Effector memory CD8-positive, alpha-beta T cell (primary cell): ENCODE measurements around the gene COX7A2L.
"Not testable (repeated sequence)": the region's sequence is repeated elsewhere in the genome, so short reads cannot be mapped to it uniquely, and the experiment has no call there.

Experiments
- ATAC-seq: fragments of 150-1000 bp; cut with Tn5 transposase; replicated peaks from 2 replicates; pipeline ENCODE4 v1.10.0; 2021; ENCODE audit warnings: mild to moderate bottlenecking, moderate library complexity
- DNase-seq, 3 experiments: peaks; one replicate each; pipeline ENCODE4 v3.0.0; 2021
- H3K27ac Mint-ChIP-seq, 2 donors: one replicate each; pipeline ENCODE4 v1.8.0; 2022; ENCODE audit warnings: mild to moderate bottlenecking in 2 of 2, mixed read lengths in 2 of 2, moderate library complexity in 2 of 2
- H3K27me3 Mint-ChIP-seq, 2 donors: one replicate each; pipeline ENCODE4 v1.8.0; 2022; ENCODE audit warnings: mixed read lengths in 2 of 2
- H3K36me3 Mint-ChIP-seq: one replicate; pipeline ENCODE4 v1.8.0; 2022; ENCODE audit warnings: mild to moderate bottlenecking, moderate library complexity, mixed read lengths; ENCODE audit not compliant: insufficient read depth
- H3K4me1 Mint-ChIP-seq, 2 donors: one replicate each; pipeline ENCODE4 v1.8.0; 2022; ENCODE audit warnings: low read depth in 2 of 2, mixed read lengths in 2 of 2
- H3K4me3 Mint-ChIP-seq, 2 donors: one replicate each; pipeline ENCODE4 v1.8.0; 2022; ENCODE audit warnings: mild to moderate bottlenecking in 2 of 2, mixed read lengths in 2 of 2, moderate library complexity in 2 of 2
- H3K9me3 Mint-ChIP-seq, 2 donors: one replicate each; pipeline ENCODE4 v1.8.0; 2022; ENCODE audit warnings: mixed read lengths in 2 of 2

The COX7A2L gene

DNA sequence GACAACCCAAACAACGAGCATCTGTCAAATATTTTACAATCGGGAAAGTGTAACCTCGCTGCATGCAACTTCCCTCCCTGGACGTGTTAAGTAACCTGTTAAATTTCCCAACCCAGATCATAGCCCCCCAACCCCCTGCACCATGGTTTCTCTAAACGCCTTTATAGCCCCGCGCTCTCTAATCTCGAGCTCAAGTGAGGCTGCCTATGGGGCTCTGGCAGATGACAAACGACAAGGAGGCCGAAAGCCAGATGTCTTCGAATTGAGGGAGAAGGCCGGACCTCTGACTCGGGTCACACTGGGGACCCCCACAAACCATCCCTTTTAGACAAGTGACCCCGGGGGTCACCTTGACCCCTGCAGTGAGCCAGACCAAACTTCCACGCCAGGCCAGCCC is 526 bp downstream of the COX7A2L start:
- peaks cover 0 to 12% of the 10 kb centered on the region in 2 donors for H3K27me3 Mint-ChIP-seq
- peak overlapping the region; percentile 81 to 89 for H3K4me3 Mint-ChIP-seq
- ATAC-seq (no peak), DNase-seq (no peak)
- peaks cover 40 to 54% of the 10 kb centered on the region in 2 donors for H3K4me1 Mint-ChIP-seq
- H3K9me3 Mint-ChIP-seq = no peaks in the 10 kb centered on the region
- H3K27ac Mint-ChIP-seq = peak overlapping the region; percentile 91 to 98
- H3K36me3 Mint-ChIP-seq = peaks cover 16% of the 10 kb centered on the region

DNA sequence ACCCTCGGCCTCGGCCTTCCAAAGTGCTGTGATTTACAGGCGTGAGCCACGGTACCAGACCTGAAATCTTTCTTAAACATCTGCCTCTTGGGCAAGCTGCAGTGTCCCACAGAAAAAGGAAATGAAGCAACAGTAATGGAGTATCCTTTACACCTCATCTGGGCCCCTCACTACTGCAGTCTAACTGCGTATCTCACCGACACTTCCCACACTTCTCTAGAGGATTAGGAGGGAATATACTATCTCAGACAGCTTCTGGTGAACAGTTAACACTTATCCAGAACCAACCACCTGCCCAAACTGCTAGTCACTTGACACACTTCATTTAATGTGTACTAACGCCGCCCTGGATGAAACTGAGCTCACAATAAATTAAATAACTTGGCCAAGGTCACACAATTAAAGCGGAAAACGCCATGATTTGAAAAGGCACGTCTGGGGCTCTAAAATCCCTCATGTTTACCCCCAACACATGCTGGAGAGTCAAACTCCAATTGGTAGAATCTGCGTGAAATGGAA is 993 bp downstream of the COX7A2L start:
- DNase-seq (peak in 2 of 3 experiments; percentile 7 to 19), ATAC-seq (no peak)
- peak overlapping the region; percentile 91 to 98 for H3K27ac Mint-ChIP-seq
- peaks cover 40 to 57% of the 10 kb centered on the region in 2 donors for H3K4me1 Mint-ChIP-seq
- peak overlapping the region; percentile 81 to 89 for H3K4me3 Mint-ChIP-seq
- no peaks in the 10 kb centered on the region for H3K9me3 Mint-ChIP-seq
- H3K27me3 Mint-ChIP-seq = peaks cover 0 to 9% of the 10 kb centered on the region in 2 donors
- peaks cover 16% of the 10 kb centered on the region for H3K36me3 Mint-ChIP-seq

- H3K27ac Mint-ChIP-seq = peak overlapping the region; percentile 91 to 98
- H3K36me3 Mint-ChIP-seq = peaks cover 16% of the 10 kb centered on the region
Observed at GRCh38 chr2:42359304-42359964, 1.6 kb downstream of the COX7A2L start.

DNA sequence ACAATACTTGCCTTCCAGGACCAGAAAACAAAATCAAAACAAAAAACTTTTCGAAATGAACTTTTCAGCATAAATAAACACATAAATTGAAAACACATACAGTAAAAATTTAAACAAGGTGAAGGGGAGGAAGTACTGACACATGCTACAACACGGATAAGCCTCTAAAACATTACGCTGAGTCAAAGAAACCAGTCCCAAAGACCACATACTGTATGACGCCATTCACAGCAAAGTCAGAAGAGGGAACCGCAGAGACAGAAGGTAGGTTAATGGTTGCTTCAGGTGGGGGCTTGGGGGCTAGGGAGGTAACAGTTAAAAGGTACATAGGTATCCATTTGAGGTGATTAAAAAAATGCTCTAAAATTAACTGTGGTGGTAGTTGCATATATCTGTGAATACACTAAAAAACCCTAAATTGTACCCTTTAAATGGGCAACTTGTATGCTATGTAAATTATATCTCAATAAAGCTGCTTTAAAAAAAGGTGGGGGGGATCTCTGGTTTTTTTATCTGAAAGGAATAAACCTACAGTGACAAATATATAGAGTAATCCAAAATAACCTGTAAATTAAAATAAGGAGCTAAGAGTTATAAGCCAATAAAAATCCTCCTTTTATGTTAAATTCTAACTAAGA is 7.1 kb downstream of the COX7A2L start:
- peaks cover 39 to 65% of the 10 kb centered on the region in 2 donors for H3K4me1 Mint-ChIP-seq
- H3K27ac Mint-ChIP-seq = peak overlapping the region; percentile 38 to 68
- ATAC-seq (peak; percentile 90), DNase-seq (no peak)
- H3K36me3 Mint-ChIP-seq = peaks cover 36% of the 10 kb centered on the region
- no peak overlapping the region for H3K4me3 Mint-ChIP-seq
- H3K27me3 Mint-ChIP-seq = no peaks in the 10 kb centered on the region
- H3K9me3 Mint-ChIP-seq = no peaks in the 10 kb centered on the region

More at GRCh38 chr2:42359304-42359964, 1.6 kb downstream of the COX7A2L start:
- ATAC-seq = no peak
- peaks cover 0 to 3% of the 10 kb centered on the region in 2 donors for H3K27me3 Mint-ChIP-seq
- peak overlapping the region; percentile 81 to 89 for H3K4me3 Mint-ChIP-seq
- H3K4me1 Mint-ChIP-seq = peaks cover 46 to 63% of the 10 kb centered on the region in 2 donors
- H3K9me3 Mint-ChIP-seq = no peaks in the 10 kb centered on the region
- DNase-seq = no peak

- no peaks in the 10 kb centered on the region for H3K9me3 Mint-ChIP-seq
- peak overlapping the region in 1 of 2 donors; percentile 35 for H3K27ac Mint-ChIP-seq
- no peak overlapping the region for H3K4me3 Mint-ChIP-seq
- no peaks in the 10 kb centered on the region for H3K27me3 Mint-ChIP-seq
- ATAC-seq (no peak), DNase-seq (no peak)
- peaks cover 24 to 47% of the 10 kb centered on the region in 2 donors for H3K4me1 Mint-ChIP-seq
- peaks cover 44% of the 10 kb centered on the region for H3K36me3 Mint-ChIP-seq
Observed at GRCh38 chr2:42351864-42352263, 9.2 kb downstream of the COX7A2L start.

GRCh38 chr2:42350434-42351063 is 10.5 kb downstream of the COX7A2L start:
- no peak overlapping the region for H3K27ac Mint-ChIP-seq
- H3K9me3 Mint-ChIP-seq = no peaks in the 10 kb centered on the region

GRCh38 chr2:42348113-42348805 is 12.8 kb downstream of the COX7A2L start:
- H3K4me3 Mint-ChIP-seq = no peak overlapping the region
- no peak overlapping the region for H3K27ac Mint-ChIP-seq
- peaks cover 8 to 27% of the 10 kb centered on the region in 2 donors for H3K4me1 Mint-ChIP-seq
- DNase-seq (no peak), ATAC-seq (no peak)
- H3K27me3 Mint-ChIP-seq = no peaks in the 10 kb centered on the region
- H3K36me3 Mint-ChIP-seq = peaks cover 71% of the 10 kb centered on the region
- H3K9me3 Mint-ChIP-seq = no peaks in the 10 kb centered on the region

More at GRCh38 chr2:42350434-42351063, 10.5 kb downstream of the COX7A2L start:
- H3K4me1 Mint-ChIP-seq = peaks cover 18 to 38% of the 10 kb centered on the region in 2 donors
- ATAC-seq (no peak), DNase-seq (no peak)
- peaks cover 51% of the 10 kb centered on the region for H3K36me3 Mint-ChIP-seq
- no peak overlapping the region for H3K4me3 Mint-ChIP-seq
- H3K27me3 Mint-ChIP-seq = no peaks in the 10 kb centered on the region

- H3K4me1 Mint-ChIP-seq = peaks cover 8 to 25% of the 10 kb centered on the region in 2 donors
- DNase-seq, ATAC-seq, H3K27me3 Mint-ChIP-seq, H3K4me3 Mint-ChIP-seq, H3K9me3 Mint-ChIP-seq: not testable (repeated sequence)
- H3K27ac Mint-ChIP-seq = peak overlapping the region in 1 of 2 donors; percentile 32
- peaks cover 74% of the 10 kb centered on the region for H3K36me3 Mint-ChIP-seq
Observed at GRCh38 chr2:42347518-42347917, 13.5 kb downstream of the COX7A2L start.

GRCh38 chr2:42346856-42347255 is 14.2 kb downstream of the COX7A2L start:
- H3K4me3 Mint-ChIP-seq, ATAC-seq, H3K9me3 Mint-ChIP-seq, H3K27me3 Mint-ChIP-seq, DNase-seq: not testable (repeated sequence)
- H3K4me1 Mint-ChIP-seq = peaks cover 14 to 23% of the 10 kb centered on the region in 2 donors
- H3K36me3 Mint-ChIP-seq = peaks cover 68% of the 10 kb centered on the region
- peak overlapping the region in 1 of 2 donors; percentile 32 for H3K27ac Mint-ChIP-seq

GRCh38 chr2:42345986-42346385 is 15.0 kb downstream of the COX7A2L start:
- ATAC-seq (no peak), DNase-seq (no peak)
- Mint-ChIP-seq H3K27ac (peak overlapping the region in 1 of 2 donors; percentile 44), H3K4me1 (peaks cover 19 to 30% of the 10 kb centered on the region in 2 donors), H3K4me3 (no peak overlapping the region), H3K27me3 (no peaks in the 10 kb centered on the region), H3K9me3 (no peaks in the 10 kb centered on the region), H3K36me3 (peaks cover 66% of the 10 kb centered on the region)

GRCh38 chr2:42342795-42343241 is 18.2 kb downstream of the COX7A2L start:
- H3K27me3 Mint-ChIP-seq = no peaks in the 10 kb centered on the region
- peaks cover 58% of the 10 kb centered on the region for H3K36me3 Mint-ChIP-seq
- H3K9me3 Mint-ChIP-seq = no peaks in the 10 kb centered on the region
- H3K4me3 Mint-ChIP-seq = no peak overlapping the region
- ATAC-seq (no peak), DNase-seq (no peak)
- peak overlapping the region; percentile 66 to 95 for H3K27ac Mint-ChIP-seq
- peaks cover 30 to 31% of the 10 kb centered on the region in 2 donors for H3K4me1 Mint-ChIP-seq

GRCh38 chr2:42342061-42342794 is 18.8 kb downstream of the COX7A2L start:
- Mint-ChIP-seq H3K4me1 (peaks cover 30 to 31% of the 10 kb centered on the region in 2 donors), H3K4me3 (peak overlapping the region in 1 of 2 donors; percentile 36), H3K36me3 (peaks cover 62% of the 10 kb centered on the region), H3K27ac (peak overlapping the region; percentile 66 to 95), H3K27me3 (no peaks in the 10 kb centered on the region), H3K9me3 (no peaks in the 10 kb centered on the region)
- peak; percentile 43 for ATAC-seq
- DNase-seq = no peak
